Endothelial cell of umbilical vein (primary cell): Measurements from ENCODE around the gene JARID2. TPM values are rescaled to one million over a fixed set of nuclear protein-coding genes. Genes with fewer than 3 reads are reported as not detected.
A peak's percentile ranks its signal among the peaks of the same experiment; 100 is the strongest.

Experiments used
- BruUV-seq: library from RNA; stranded (reverse); fragments of 400-500 nt; replicated peaks from 2 replicates; lab custom pipeline; 2021; lab: Mats Ljungman, UMichigan
- CTCF ChIA-PET: fragments of 300-600, 350-600 bp; sonication (Branson Sonifier 250); formaldehyde crosslinking; loops from one replicate; lab custom pipeline; 2021; ENCODE audit warnings: antibody characterized with exemption, inconsistent platforms; lab: Charles Lee
- POLR2A ChIA-PET: fragments of 300-600, 350-600 bp; sonication (Branson Sonifier 250); formaldehyde crosslinking; loops from one replicate; lab custom pipeline; 2021; ENCODE audit warnings: antibody characterized with exemption, inconsistent platforms; lab: Charles Lee
- DNase-seq: peaks from one replicate; pipeline ENCODE4 v3.0.0-alpha.2; 2011; ENCODE audit warnings: low read depth, low spot score
- FAIRE-seq: peaks from 2 replicates; lab custom pipeline; 2011; peaks lifted over from hg19 to GRCh38; lab: Jason Lieb, UNC
- H2AFZ ChIP-seq: 2 replicates; pipeline ENCODE4 v1.6.0; 2012; ENCODE audit warnings: low read depth, low read length, control low read depth, inconsistent platforms
- H3K27ac ChIP-seq: 2 replicates; pipeline ENCODE4 v1.5.1; 2011; ENCODE audit warnings: low read depth, mild to moderate bottlenecking, control low read depth, low read length, moderate library complexity; ENCODE audit not compliant: insufficient read depth
- H3K27me3 ChIP-seq, 2 experiments: 2 replicates each; pipeline versions ENCODE4 v1.6.0 to v1.6.1; 2011; ENCODE audit warnings: low read length in 2 of 2, mixed read lengths in 1 of 2; ENCODE audit not compliant: control insufficient read depth in 2 of 2, insufficient read depth in 2 of 2
- H3K36me3 ChIP-seq, 2 experiments: 2 replicates in 1 of 2; 3 replicates in 1 of 2; pipeline ENCODE4 v1.5.1; 2011; ENCODE audit warnings: low read length in 2 of 2, mild to moderate bottlenecking in 1 of 2, moderate library complexity in 1 of 2; ENCODE audit not compliant: control insufficient read depth in 2 of 2, insufficient read depth in 2 of 2; ENCODE audit errors: extremely low read depth in 1 of 2
- H3K4me1 ChIP-seq: 3 replicates; pipeline ENCODE4 v1.5.1; 2011; ENCODE audit warnings: mild to moderate bottlenecking, low read length; ENCODE audit not compliant: control insufficient read depth, insufficient read depth; ENCODE audit errors: extremely low read depth
- H3K4me2 ChIP-seq: 2 replicates; pipeline ENCODE4 v1.6.1; 2011; ENCODE audit warnings: low read length, control low read depth, mixed read lengths; ENCODE audit not compliant: insufficient read depth
- H3K4me3 ChIP-seq, 3 experiments: fragments of 200-600 bp in 1 of 3; sonication (generic), shearing (Covaris generic) in 1 of 3; replicated peaks in 1 of 3; 2 replicates each; pipeline ENCODE4 v1.5.1; 2011 to 2016; ENCODE audit warnings: control low read depth in 3 of 3, low read length in 3 of 3, mild to moderate bottlenecking in 2 of 3, inconsistent platforms in 1 of 3, low read depth in 1 of 3, moderate library complexity in 1 of 3; ENCODE audit not compliant: insufficient read depth in 1 of 3
- H3K79me2 ChIP-seq: 2 replicates; pipeline ENCODE4 v1.6.0; 2012; ENCODE audit warnings: low read length, inconsistent platforms; ENCODE audit not compliant: control insufficient read depth, insufficient read depth
- H3K9ac ChIP-seq: replicated peaks from 2 replicates; pipeline ENCODE3; 2011; ENCODE audit warnings: low read length, control low read depth; ENCODE audit not compliant: insufficient read depth; ENCODE audit errors: extremely low read depth
- H3K9me1 ChIP-seq: replicated peaks from 3 replicates; pipeline ENCODE4 v1.6.0; 2011; ENCODE audit warnings: mild to moderate bottlenecking, low read length; ENCODE audit not compliant: control insufficient read depth, insufficient read depth; ENCODE audit errors: extremely low read depth
- H3K9me3 ChIP-seq: replicated peaks from 2 replicates; pipeline ENCODE4 v1.5.1; 2012; ENCODE audit warnings: low read length, inconsistent platforms; ENCODE audit not compliant: control insufficient read depth, insufficient read depth
- H4K20me1 ChIP-seq: replicated peaks from 2 replicates; pipeline ENCODE3; 2011; ENCODE audit warnings: mild to moderate bottlenecking, low read length; ENCODE audit not compliant: control insufficient read depth, insufficient read depth; ENCODE audit errors: extremely low read depth
- CTCF ChIP-seq, 2 donors: IDR thresholded peaks; 1 replicate in 1 of 2; 2 replicates in 1 of 2; pipeline ENCODE4 v1.5.1; 2011; ENCODE audit warnings: low read length in 2 of 2, mild to moderate bottlenecking in 2 of 2, moderate library complexity in 2 of 2, control low read depth in 1 of 2, inconsistent platforms in 1 of 2, low read depth in 1 of 2; ENCODE audit not compliant: insufficient read depth in 1 of 2; ENCODE audit errors: extremely low read depth in 1 of 2
- EZH2 ChIP-seq: IDR thresholded peaks from 2 replicates; pipeline ENCODE4 v1.6.1; 2012; ENCODE audit warnings: borderline replicate concordance, low read depth, mild to moderate bottlenecking, moderate library complexity, low read length, inconsistent platforms; ENCODE audit not compliant: severe bottlenecking
- FOS ChIP-seq: IDR thresholded peaks from 2 replicates; pipeline ENCODE4 v1.6.1; 2011; ENCODE audit warnings: mild to moderate bottlenecking, low read length, moderate library complexity, borderline replicate concordance; ENCODE audit not compliant: insufficient read depth
- GATA2 ChIP-seq: IDR thresholded peaks from 2 replicates; pipeline ENCODE4 v1.7.0; 2011; ENCODE audit warnings: low read depth, mild to moderate bottlenecking, moderate library complexity, mixed read lengths, low read length; ENCODE audit not compliant: insufficient read length, insufficient read depth
- JUN ChIP-seq: IDR thresholded peaks from 2 replicates; pipeline ENCODE4 v1.6.1; 2011; ENCODE audit warnings: borderline replicate concordance, low read depth; ENCODE audit not compliant: insufficient read length, insufficient read depth
- MAX ChIP-seq: IDR thresholded peaks from 2 replicates; pipeline ENCODE4 v1.6.1; 2011; ENCODE audit not compliant: insufficient read depth, insufficient read length
- MYC ChIP-seq: IDR thresholded peaks from one replicate; pipeline ENCODE4 v1.6.1; 2011; ENCODE audit warnings: mild to moderate bottlenecking, low read depth, low read length
- POLR2A ChIP-seq: IDR thresholded peaks from 2 replicates; pipeline ENCODE4 v1.6.1; 2012; ENCODE audit warnings: low read depth, mild to moderate bottlenecking, control low read depth, low read length
- POLR2AphosphoS5 ChIP-seq: IDR thresholded peaks from 2 replicates; pipeline ENCODE4 v1.6.1; 2012; ENCODE audit warnings: low read depth, mild to moderate bottlenecking, control low read depth, low read length, moderate library complexity; ENCODE audit not compliant: insufficient read depth
- dilution Hi-C: fragments of 300-500 bp; cut with MboI; formaldehyde crosslinking; loops from one replicate; pipeline ENCODE4 v1.15.0; 2019; ENCODE audit warnings: low sequenced_read_pairs; ENCODE audit not compliant: extremely low pct_ligation_motif_present
- intact Hi-C: fragments of 100-400 bp; cut with micrococcal nuclease; formaldehyde crosslinking; loops from one replicate; pipeline ENCODE4 v1.10.0; 2022
- polyA plus RNA-seq, 4 experiments: library from polyadenylated mRNA; depleted of rRNA in 3 of 4; stranded (reverse) in 3 of 4; unstranded in 1 of 4; fragments of >200 nt; gene quantifications; 2 replicates each; pipeline versions ENCODE4 v1.2.1 to v1.2.3, GENCODE V29; 2011 to 2012; ENCODE audit warnings: missing spikeins in 1 of 4
- total RNA-seq: library from RNA; stranded (reverse); gene quantifications from 2 replicates; pipeline ENCODE4 v1.2.3, GENCODE V29; 2021

Gene JARID2
- total and polyA plus RNA-seq, 2 donors (not counting 3 experiments of a cell fraction or from before 2014, with no cell fraction given) = 2.9 to 10.6 TPM

GRCh38 chr6:15350386-15351083, 104.7 kb downstream of the JARID2 start:
- H3K4me3 ChIP-seq = no peak overlapping the region
- no peaks in the 10 kb centered on the region for H3K79me2 ChIP-seq
- intact Hi-C loops (no loop called here), dilution Hi-C loops (no loop called here)
- H3K4me2 ChIP-seq = no peak overlapping the region
- peaks cover 2% of the 10 kb centered on the region for H4K20me1 ChIP-seq
- no peaks in the 10 kb centered on the region for H3K9me1 ChIP-seq
- no peak overlapping the region for H3K27ac ChIP-seq
- no peak for TF ChIP-seq GATA2
- TF ChIP-seq CTCF (IDR thresholded peaks at IDR 0.05; ENCODE audit: extremely low read depth in 1 of 2, insufficient read depth in 1 of 2, low read depth in 1 of 2, low read length in 2 of 2) = no peak
- no peak for TF ChIP-seq POLR2AphosphoS5
- TF ChIP-seq JUN = no peak
- BruUV-seq = no TSS peak
- no peaks in the 10 kb centered on the region for H3K27me3 ChIP-seq
- POLR2A ChIA-PET = no interaction called here
- no peak overlapping the region for H3K9ac ChIP-seq
- FAIRE-seq = no peak
- CTCF ChIA-PET = no interaction called here
- no peaks in the 10 kb centered on the region for H3K36me3 ChIP-seq
- H3K9me3 ChIP-seq = no peaks in the 10 kb centered on the region
- no peak overlapping the region for H2AFZ ChIP-seq
- no peak for DNase-seq
- H3K4me1 ChIP-seq = peaks cover 5% of the 10 kb centered on the region

- FAIRE-seq (no peak), DNase-seq (peak; percentile 17)
- ChIA-PET POLR2A (no interaction called here), CTCF (interaction anchor here (1.2 to 1.3 kb wide), 2 partner anchors 19 to 33 kb away, joined by 3 read pairs; no protein-coding TSS in a partner anchor)
- H3K79me2 ChIP-seq = no peaks in the 10 kb centered on the region
- H4K20me1 ChIP-seq = peaks cover 2% of the 10 kb centered on the region
- no peak overlapping the region for H3K4me2 ChIP-seq
- no peaks in the 10 kb centered on the region for H3K36me3 ChIP-seq
- intact Hi-C loops = no loop called here
- peaks cover 5% of the 10 kb centered on the region for H3K4me1 ChIP-seq
- H2AFZ ChIP-seq = no peak overlapping the region
- no peak overlapping the region for H3K9ac ChIP-seq
- TF ChIP-seq POLR2AphosphoS5 (no peak), POLR2A (no peak), JUN (no peak), GATA2 (no peak), EZH2 (no peak), MYC (no peak), MAX (no peak), FOS (no peak), CTCF (IDR thresholded peaks at IDR 0.05; ENCODE audit: extremely low read depth in 1 of 2, insufficient read depth in 1 of 2, low read depth in 1 of 2, low read length in 2 of 2) (no peak)
- no TSS peak for BruUV-seq
- H3K4me3 ChIP-seq = no peak overlapping the region
- no peaks in the 10 kb centered on the region for H3K9me3 ChIP-seq
- dilution Hi-C loops = no loop called here
- no peak overlapping the region for H3K27ac ChIP-seq
- no peaks in the 10 kb centered on the region for H3K9me1 ChIP-seq
- H3K27me3 ChIP-seq = no peaks in the 10 kb centered on the region
These were observed 105.8 kb downstream of the JARID2 start for GRCh38 chr6:15351631-15352030.
